Effector CD4-positive, alpha-beta T cell (primary cell): ENCODE measurements around the gene WHRN.

Experiments
- DNase-seq: peaks from one replicate; pipeline ENCODE4 v3.0.0-alpha.2; 2020

WHRN gene

GRCh38 chr9:114356792-114357191, 148.5 kb downstream of the WHRN start:
- no peak for DNase-seq

- no peak for DNase-seq
These were observed 149.5 kb downstream of the WHRN start for GRCh38 chr9:114355821-114356220.
